ENCODE measurements around the gene PSMD11. TPM values are rescaled to one million over a fixed set of nuclear protein-coding genes. Genes with fewer than 3 reads are reported as not detected.

The PSMD11 gene
- polyA plus RNA-seq, 4 donors = 72.8 to 116 (median 105) TPM

GRCh38 chr17:32527146-32527545 is 82.8 kb downstream of the PSMD11 start:
- no peak for DNase-seq (ENCODE audit: low read depth in 4 of 4, low spot score in 3 of 4)

GRCh38 chr17:32528825-32529224 is 84.5 kb downstream of the PSMD11 start:
- DNase-seq (ENCODE audit: low read depth in 4 of 4, low spot score in 3 of 4) = no peak

GRCh38 chr17:32529604-32530003 is 85.3 kb downstream of the PSMD11 start:
- DNase-seq (ENCODE audit: low read depth in 4 of 4, low spot score in 3 of 4) = no peak

Other genes with a start within 250 kb of the PSMD11 start
- gene RHBDL3, start 178.7 kb upstream of the PSMD11 start, polyA plus RNA-seq (ENCODE audit: insufficient read length in 4 of 4) = 1 to 10 TPM; 1.2 to 5.5 (median 1.5) TPM
- gene C17orf75, start 102.3 kb upstream of the PSMD11 start, polyA plus RNA-seq (ENCODE audit: insufficient read length in 4 of 4) = 10 to 100 TPM; 32.3 to 46.0 (median 43.2) TPM
- 100 to 1,000 TPM; 187 to 270 (median 232) TPM for gene ZNF207, start 94.4 kb upstream of the PSMD11 start, polyA plus RNA-seq (ENCODE audit: insufficient read length in 4 of 4)
- gene CDK5R1, start 42.5 kb downstream of the PSMD11 start, polyA plus RNA-seq (ENCODE audit: insufficient read length in 4 of 4) = 1 to 10 TPM; 4.0 to 8.0 (median 5.0) TPM